Measurements from ENCODE around the gene POLD1. TPM values are rescaled to one million over a fixed set of nuclear protein-coding genes. Genes with fewer than 3 reads are reported as not detected.

Gene POLD1
- total and polyA plus RNA-seq, 10 donors, result 26.5 to 66.6 (median 34.2) TPM

- TF ChIP-seq POLR2AphosphoS5 (IDR thresholded peaks at IDR 0.05), result peak in 1 of 3 donors; percentile 34
- no peak for TF ChIP-seq POLR2A (IDR thresholded peaks at IDR 0.05)
- TF ChIP-seq CTCF (IDR thresholded peaks at IDR 0.05 in 8 of 11, conservative IDR thresholded peaks at IDR 0.05 in 3 of 11), result no peak
- 93 to 97% (median 96%) methylated on average over 7 to 11 of the region's 11 CpGs for WGBS, 5 donors
- Histone ChIP-seq H3K27me3 (replicated peaks in 1 of 7) (no peaks in the 10 kb centered on the region), H3K4me1 (peaks cover under 1 to 72% (median 38%) of the 10 kb centered on the region in 6 donors), H3K27ac (no peak overlapping the region), H3K4me3 (no peak overlapping the region), H3K9me3 (no peaks in the 10 kb centered on the region), H3K36me3 (peaks cover 3 to 60% (median 58%) of the 10 kb centered on the region in 6 donors)
- intact Hi-C loops (cut with DNase I; ENCODE audit: low total_unique reads), result no loop called here
- DNase-seq, result peak; percentile 71
These were observed 4.5 kb upstream of the POLD1 start for GRCh38 chr19:50379602-50380001.

- Histone ChIP-seq H3K27ac (peak overlapping the region in 1 of 8 donors; percentile 7), H3K4me3 (no peak overlapping the region), H3K9me3 (no peaks in the 10 kb centered on the region), H3K36me3 (peaks cover 3 to 60% (median 58%) of the 10 kb centered on the region in 6 donors), H3K4me1 (peaks cover 5 to 75% (median 43%) of the 10 kb centered on the region in 6 donors), H3K27me3 (replicated peaks in 1 of 7) (no peaks in the 10 kb centered on the region)
- peak; percentile 66 for DNase-seq
- intact Hi-C loops (cut with DNase I; ENCODE audit: low total_unique reads), result no loop called here
- no peak for TF ChIP-seq CTCF (IDR thresholded peaks at IDR 0.05 in 8 of 11, conservative IDR thresholded peaks at IDR 0.05 in 3 of 11)
- no peak for TF ChIP-seq POLR2AphosphoS5 (IDR thresholded peaks at IDR 0.05)
- no peak for TF ChIP-seq POLR2A (IDR thresholded peaks at IDR 0.05)
- 79 to 96% (median 84%) methylated on average over 10 to 11 of the region's 11 CpGs for WGBS, 5 donors
These were observed 4.0 kb upstream of the POLD1 start for GRCh38 chr19:50380137-50380536.

GRCh38 chr19:50380751-50381151 is 3.4 kb upstream of the POLD1 start:
- 78 to 90% (median 79%) methylated on average over 7 to 8 of the region's 8 CpGs for WGBS, 5 donors
- intact Hi-C loops (cut with DNase I; ENCODE audit: low total_unique reads), result no loop called here
- H3K9me3 ChIP-seq, result no peaks in the 10 kb centered on the region
- H3K27ac ChIP-seq, result peak overlapping the region in 2 of 8 donors; percentile 7 to 21
- no peak overlapping the region for H3K4me3 ChIP-seq
- peaks cover 3 to 60% (median 58%) of the 10 kb centered on the region in 6 donors for H3K36me3 ChIP-seq
- peak; percentile 72 for DNase-seq
- H3K4me1 ChIP-seq, result peaks cover 6 to 75% (median 46%) of the 10 kb centered on the region in 6 donors
- TF ChIP-seq POLR2A (IDR thresholded peaks at IDR 0.05) (no peak), CTCF (IDR thresholded peaks at IDR 0.05 in 8 of 11, conservative IDR thresholded peaks at IDR 0.05 in 3 of 11) (no peak), POLR2AphosphoS5 (IDR thresholded peaks at IDR 0.05) (no peak)
- H3K27me3 ChIP-seq (replicated peaks in 1 of 7), result no peaks in the 10 kb centered on the region

- Histone ChIP-seq H3K4me3 (no peak overlapping the region), H3K36me3 (peaks cover 3 to 70% (median 58%) of the 10 kb centered on the region in 6 donors), H3K27me3 (replicated peaks in 1 of 7) (no peaks in the 10 kb centered on the region), H3K4me1 (peaks cover 6 to 82% (median 47%) of the 10 kb centered on the region in 6 donors), H3K27ac (peak overlapping the region in 1 of 8 donors; percentile 11), H3K9me3 (no peaks in the 10 kb centered on the region)
- TF ChIP-seq POLR2A (IDR thresholded peaks at IDR 0.05), result no peak
- no peak for TF ChIP-seq CTCF (IDR thresholded peaks at IDR 0.05 in 8 of 11, conservative IDR thresholded peaks at IDR 0.05 in 3 of 11)
- peak in 2 of 3 donors; percentile 44 to 73 for TF ChIP-seq POLR2AphosphoS5 (IDR thresholded peaks at IDR 0.05)
- DNase-seq, result no peak
- WGBS, 5 donors, result 93 to 95% (median 93%) methylated on average over 41 to 58 of the region's 58 CpGs
- intact Hi-C loops (cut with DNase I; ENCODE audit: low total_unique reads), result no loop called here
These were observed 2.0 kb upstream of the POLD1 start for GRCh38 chr19:50381881-50382729.
